ENCODE measurements around the gene TCAF1.

DNA sequence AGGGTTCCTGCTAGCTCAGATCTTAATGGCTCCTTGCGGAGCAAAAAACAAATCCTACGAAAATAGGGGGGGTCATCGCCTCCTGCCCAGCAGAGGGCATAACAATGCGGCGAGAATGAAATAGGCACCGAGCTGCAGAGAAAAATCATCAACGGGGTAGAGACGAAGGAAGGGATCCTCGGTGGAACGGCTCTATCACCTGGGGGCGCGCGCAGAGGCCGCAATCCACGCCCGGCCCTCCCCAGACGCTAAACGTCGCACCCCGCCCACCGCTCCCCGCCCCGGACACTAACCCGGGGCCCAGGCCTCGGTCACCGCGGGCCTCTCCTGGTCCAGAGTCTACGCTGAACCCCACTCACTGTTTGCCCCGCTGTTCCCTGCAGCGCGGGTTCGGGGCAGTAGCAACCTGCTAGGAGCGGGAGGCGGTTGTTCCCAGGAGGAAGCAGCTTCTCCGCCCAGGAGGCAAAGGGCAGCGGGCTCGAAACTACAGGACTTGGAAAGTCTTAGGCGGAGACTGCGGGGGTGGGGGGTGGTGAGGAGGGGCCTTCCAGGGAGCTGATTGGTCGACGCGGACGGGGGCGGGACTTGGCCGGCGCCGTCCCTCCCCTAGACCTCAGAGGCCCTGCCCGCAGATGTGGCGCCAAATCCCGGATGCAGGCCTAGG, at the start of gene TCAF1:
- TF ChIP-seq, protein P1, sequence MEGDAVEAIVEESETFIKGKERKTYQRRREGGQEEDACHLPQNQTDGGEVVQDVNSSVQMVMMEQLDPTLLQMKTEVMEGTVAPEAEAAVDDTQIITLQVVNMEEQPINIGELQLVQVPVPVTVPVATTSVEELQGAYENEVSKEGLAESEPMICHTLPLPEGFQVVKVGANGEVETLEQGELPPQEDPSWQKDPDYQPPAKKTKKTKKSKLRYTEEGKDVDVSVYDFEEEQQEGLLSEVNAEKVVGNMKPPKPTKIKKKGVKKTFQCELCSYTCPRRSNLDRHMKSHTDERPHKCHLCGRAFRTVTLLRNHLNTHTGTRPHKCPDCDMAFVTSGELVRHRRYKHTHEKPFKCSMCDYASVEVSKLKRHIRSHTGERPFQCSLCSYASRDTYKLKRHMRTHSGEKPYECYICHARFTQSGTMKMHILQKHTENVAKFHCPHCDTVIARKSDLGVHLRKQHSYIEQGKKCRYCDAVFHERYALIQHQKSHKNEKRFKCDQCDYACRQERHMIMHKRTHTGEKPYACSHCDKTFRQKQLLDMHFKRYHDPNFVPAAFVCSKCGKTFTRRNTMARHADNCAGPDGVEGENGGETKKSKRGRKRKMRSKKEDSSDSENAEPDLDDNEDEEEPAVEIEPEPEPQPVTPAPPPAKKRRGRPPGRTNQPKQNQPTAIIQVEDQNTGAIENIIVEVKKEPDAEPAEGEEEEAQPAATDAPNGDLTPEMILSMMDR (IDR thresholded peaks at IDR 0.05) = no peak
- TF ChIP-seq POLR2A (IDR thresholded peaks at IDR 0.05) = no peak
